RKO (cell line): Measurements from ENCODE around the gene CRY2.

ENCODE experiments used
- DNase-seq: peaks from one replicate; pipeline ENCODE4 v3.0.0-alpha.2; 2016; ENCODE audit warnings: low spot score

CRY2 gene

GRCh38 chr11:45848654-45849081 lies 1.4 kb downstream of the CRY2 start:
- no peak for DNase-seq

DNA sequence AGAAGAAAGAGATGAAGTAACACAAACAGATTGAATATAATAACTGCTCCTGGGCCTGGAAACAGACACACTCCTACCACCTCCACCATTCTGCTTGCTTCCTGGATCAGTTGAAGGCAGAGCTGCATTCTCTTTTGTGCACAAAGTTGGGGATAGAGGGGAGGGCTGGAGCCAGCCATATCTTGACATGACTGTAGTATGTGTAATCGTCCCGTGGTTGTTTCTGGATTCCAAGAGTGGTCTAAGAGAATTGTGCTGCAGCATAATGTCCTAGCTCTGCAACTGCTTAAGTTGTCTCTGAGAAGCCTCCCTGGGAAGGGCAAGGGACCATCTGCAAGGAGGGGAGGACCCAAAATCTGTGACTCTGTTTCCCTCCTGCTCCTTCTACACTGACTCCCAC lies 3.2 kb downstream of the CRY2 start:
- peak; percentile 16 for DNase-seq

DNA sequence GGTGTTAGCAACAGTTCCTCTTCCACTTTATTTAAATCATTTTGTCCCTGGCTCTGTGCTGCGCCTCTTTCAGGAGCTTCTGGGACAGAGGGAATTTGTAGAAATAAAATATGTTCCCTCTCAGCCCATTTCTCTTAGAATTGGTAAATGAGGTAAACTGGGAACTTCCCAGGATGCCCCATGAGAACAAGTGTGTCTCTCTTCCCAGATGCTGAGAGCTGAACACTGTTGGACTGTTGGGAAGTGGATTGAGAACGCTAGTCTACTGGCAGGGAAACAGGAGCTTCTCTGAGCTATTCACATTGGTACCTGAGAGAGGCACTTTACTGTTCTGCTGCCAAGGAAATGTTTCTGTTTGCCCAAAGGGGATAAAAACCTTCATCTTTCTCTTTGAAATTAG lies 4.0 kb downstream of the CRY2 start:
- no peak for DNase-seq

DNA sequence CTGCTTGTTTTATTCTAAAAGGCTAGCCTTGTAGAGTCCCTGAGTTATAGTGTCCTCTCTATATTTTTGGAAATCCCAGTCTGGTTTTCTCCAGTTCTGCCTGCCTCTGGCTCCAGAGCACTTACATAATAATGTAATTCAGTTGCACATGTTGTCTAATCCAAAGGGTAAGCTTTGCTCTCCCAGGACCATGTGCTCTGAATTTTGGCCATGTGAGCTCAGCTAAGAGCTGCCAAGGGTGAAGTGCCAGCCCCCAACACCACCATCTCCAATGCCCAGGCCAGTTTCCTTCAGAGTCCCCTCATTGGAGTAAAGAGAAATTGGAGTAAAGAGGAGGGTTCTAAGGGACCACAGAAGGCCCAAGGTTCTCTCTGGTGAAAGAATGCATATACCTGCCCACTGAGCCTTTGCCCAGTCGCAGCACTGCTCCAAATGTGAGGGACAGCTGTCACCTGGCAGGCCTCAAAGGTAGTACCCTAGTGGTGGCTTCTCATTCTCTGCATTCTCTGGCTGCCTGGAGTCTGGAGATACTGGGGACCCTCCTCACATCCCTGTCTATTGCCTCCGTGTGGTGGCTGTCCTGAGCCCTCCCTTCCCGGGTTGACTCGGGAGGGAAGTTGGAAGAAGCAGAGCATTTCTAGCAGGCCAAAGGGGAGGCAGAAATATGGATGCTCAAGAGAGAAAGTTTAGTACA lies 4.9 kb downstream of the CRY2 start:
- DNase-seq: no peak

- no peak for DNase-seq
Observed at GRCh38 chr11:45852712-45853101, 5.4 kb downstream of the CRY2 start.

- DNase-seq: no peak
Observed at GRCh38 chr11:45853332-45854219, 6.3 kb downstream of the CRY2 start.

GRCh38 chr11:45855308-45855707 lies 8.0 kb downstream of the CRY2 start:
- no peak for DNase-seq

DNA sequence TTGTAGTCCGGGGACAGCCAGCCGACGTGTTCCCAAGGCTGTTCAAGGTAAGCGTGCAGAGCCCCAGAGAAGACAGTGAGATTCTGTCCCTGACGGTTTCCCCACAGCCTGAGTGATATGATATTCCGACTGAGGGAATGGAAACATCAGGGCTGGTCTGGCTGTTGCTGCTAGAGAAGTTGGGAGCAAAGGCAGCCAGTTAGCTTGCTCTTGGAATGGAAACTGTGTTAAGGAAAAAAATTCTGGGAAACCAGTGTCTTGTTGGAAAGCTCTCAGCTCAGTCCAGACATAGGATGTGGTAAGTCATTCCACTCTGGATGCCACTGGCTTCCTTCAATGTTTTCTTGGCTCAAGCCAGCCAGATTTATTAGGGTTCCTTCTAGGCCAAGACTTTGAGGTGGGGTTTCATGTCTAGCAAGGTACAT lies 8.8 kb downstream of the CRY2 start:
- no peak for DNase-seq

GRCh38 chr11:45857961-45858474 lies 10.7 kb downstream of the CRY2 start:
- DNase-seq: no peak

DNA sequence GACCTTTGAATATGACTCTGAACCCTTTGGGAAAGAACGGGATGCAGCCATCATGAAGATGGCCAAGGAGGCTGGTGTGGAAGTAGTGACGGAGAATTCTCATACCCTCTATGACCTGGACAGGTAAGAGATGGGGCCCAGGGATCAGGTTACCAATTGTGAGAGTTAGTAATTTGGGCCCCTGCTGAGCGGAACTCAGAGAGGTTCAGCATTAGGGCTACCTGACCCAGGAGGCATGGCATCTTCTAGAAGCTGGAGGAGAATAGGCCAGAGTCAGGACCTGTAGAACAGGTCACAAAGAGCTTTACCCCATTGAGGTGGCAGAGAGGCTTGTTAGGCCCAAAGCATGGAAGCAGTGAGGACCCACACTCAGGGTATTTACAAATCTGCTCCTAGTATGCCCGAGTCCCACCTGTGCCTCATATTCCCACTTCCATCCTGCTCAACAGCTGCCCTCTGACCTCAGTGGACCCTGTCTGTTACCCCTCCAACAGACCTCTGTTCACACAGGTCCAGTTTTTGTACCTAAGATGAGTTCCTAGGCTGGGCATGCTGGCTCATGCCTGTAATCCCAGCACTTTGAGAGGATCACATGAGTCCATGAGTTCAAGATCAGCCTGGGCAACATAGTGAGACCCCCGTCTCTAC lies 11.6 kb downstream of the CRY2 start:
- no peak for DNase-seq

DNA sequence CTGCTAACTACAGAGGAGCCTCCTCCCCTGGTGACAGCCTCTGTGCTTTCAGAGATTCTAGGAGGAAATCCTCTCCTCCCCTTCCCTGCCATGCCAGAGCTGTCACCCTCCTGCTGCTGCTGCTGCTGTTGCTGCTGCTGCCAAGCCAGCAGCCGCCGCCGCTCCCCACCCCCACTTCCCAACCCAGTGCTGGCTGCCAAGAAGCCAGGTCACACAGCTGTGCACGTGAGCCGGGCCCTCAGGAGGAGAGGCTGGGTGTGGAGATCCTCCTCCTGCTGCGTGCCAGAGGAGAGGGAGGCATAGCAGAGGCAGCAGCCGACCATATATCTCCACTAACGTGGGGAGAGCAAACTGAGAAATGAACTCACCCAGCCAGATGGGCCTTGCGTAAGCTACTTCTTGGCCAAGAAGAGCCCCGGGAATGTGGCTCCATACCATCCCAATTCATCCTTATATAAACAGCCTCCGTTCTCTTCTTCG lies 12.4 kb downstream of the CRY2 start:
- DNase-seq: no peak

GRCh38 chr11:45860348-45860747 lies 13.1 kb downstream of the CRY2 start:
- no peak for DNase-seq

GRCh38 chr11:45860764-45861510 lies 13.7 kb downstream of the CRY2 start:
- no peak for DNase-seq

DNA sequence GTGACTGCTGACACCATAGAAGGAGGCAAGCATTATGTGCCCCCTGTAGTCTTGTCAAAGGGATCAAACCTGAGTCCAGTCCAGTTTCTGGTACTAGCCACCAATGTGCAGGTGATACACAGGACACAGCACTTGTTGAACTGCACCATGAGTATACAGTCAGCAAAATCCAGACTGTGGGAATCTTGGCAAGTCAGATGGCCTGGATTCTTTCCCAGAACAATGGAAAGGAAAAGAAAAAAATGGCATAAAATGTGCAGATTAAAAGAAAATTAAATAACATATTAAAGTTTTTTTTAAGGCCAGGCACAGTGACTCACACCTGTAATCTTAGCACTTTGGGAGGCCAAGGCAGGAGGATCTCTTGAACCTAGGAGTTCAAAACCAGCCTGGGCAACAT lies 16.8 kb downstream of the CRY2 start:
- DNase-seq: no peak

- DNase-seq: no peak
Observed at GRCh38 chr11:45869551-45869950, 22.3 kb downstream of the CRY2 start.

- no peak for DNase-seq
Observed at GRCh38 chr11:45870706-45871105, 23.4 kb downstream of the CRY2 start.

GRCh38 chr11:45871638-45872037 lies 24.4 kb downstream of the CRY2 start:
- DNase-seq: no peak

DNA sequence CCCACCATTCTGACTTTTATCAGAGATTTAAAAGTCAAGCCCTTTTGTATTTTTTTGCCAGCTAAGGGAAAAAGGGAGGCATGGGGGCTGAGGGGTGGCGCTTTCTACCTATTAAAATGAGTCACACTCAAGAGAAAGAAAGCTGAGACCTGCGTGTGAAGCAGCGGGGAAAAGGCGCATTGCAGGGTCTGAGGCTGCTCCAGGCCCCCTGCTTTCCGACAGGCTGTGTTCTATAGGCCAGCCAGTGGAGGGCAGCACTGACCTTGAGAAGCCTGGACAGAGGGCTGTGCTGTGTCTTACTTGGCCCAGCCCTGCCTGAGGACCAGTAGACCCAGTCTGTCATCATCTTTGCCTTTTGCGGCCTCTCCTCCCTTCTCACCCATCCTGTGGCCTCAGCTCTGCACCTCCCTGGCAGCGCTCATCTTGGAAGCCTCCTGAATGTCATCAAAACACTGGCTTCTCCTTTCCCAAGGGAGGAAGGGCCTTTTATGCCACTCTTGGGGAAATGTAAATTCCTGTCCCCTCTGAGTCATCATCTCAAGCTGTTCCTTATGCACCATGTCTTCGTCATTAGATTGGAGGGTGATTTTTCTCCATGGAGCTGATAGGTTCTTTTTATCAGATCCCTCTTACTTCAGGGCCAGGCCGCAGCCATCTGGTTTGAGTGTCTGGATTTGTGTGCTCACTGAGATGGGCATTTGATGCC lies 25.5 kb downstream of the CRY2 start:
- peak; percentile 40 for DNase-seq

GRCh38 chr11:45876401-45876800 lies 29.1 kb downstream of the CRY2 start:
- no peak for DNase-seq

DNA sequence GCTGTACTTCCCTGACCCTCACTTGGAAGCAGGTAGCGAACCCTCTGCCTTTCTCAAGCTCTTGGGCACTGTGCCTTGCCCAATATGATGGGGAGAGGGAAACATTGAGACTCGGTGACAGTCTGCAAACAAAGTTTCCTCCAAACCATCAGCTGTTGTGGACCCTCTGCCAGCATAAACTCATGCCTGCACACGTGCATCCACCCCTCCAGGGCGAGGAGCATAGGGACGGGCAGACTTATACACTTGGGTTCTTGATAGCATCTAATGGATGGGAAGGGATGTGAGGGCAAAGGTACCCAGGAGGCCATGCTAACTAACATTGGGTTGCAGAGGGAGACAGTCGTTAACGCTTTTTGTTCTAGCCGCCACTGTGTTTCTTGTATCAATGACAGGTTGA lies 29.9 kb downstream of the CRY2 start:
- no peak for DNase-seq

- no peak for DNase-seq
Observed at GRCh38 chr11:45877845-45878244, 30.6 kb downstream of the CRY2 start.
